Parathyroid adenoma (tissue), 2 donors: ENCODE results near the gene ADAT3.

Experiments
- H2AFZ ChIP-seq: fragments of 300-600 bp; sonication (generic); one replicate; pipeline ENCODE4 v1.7.0; 2017; ENCODE audit warnings: antibody characterized with exemption, mild to moderate bottlenecking
- H3K27ac ChIP-seq: fragments of 300-600 bp; sonication (generic); one replicate; pipeline ENCODE4 v1.7.0; 2017
- H3K27me3 ChIP-seq: fragments of 300-600 bp; sonication (generic); one replicate; pipeline ENCODE4 v1.7.0; 2017; ENCODE audit warnings: low read length; ENCODE audit not compliant: control insufficient read depth, insufficient read depth
- H3K36me3 ChIP-seq: fragments of 300-600 bp; sonication (generic); one replicate; pipeline ENCODE4 v1.7.0; 2017; ENCODE audit warnings: low read length; ENCODE audit not compliant: control insufficient read depth, insufficient read depth
- H3K4me1 ChIP-seq: fragments of 300-600 bp; sonication (generic); one replicate; pipeline ENCODE4 v1.7.0; 2017; ENCODE audit warnings: control low read depth
- H3K4me2 ChIP-seq: fragments of 300-600 bp; sonication (generic); one replicate; pipeline ENCODE4 v1.7.0; 2017; ENCODE audit warnings: low read length
- H3K4me3 ChIP-seq: fragments of 300-600 bp; sonication (generic); one replicate; pipeline ENCODE4 v1.7.0; 2017; ENCODE audit warnings: low read depth, low read length
- H3K79me2 ChIP-seq: fragments of 300-600 bp; sonication (generic); one replicate; pipeline ENCODE4 v1.7.0; 2017; ENCODE audit warnings: control low read depth
- H3K9ac ChIP-seq: fragments of 300-600 bp; sonication (generic); one replicate; pipeline ENCODE4 v1.7.0; 2017; ENCODE audit warnings: mild to moderate bottlenecking
- H3K9me3 ChIP-seq: fragments of 300-600 bp; sonication (generic); one replicate; pipeline ENCODE4 v1.7.0; 2017; ENCODE audit warnings: low read length; ENCODE audit not compliant: control insufficient read depth
- CTCF ChIP-seq: fragments of 300-600 bp; sonication (generic); IDR thresholded peaks from one replicate; pipeline ENCODE4 v1.7.0; 2017; ENCODE audit warnings: antibody characterized with exemption, mild to moderate bottlenecking
- donor health status: primary hyperparathyroidism.

Gene ADAT3

GRCh38 chr19:1905110-1905862, at the start of gene ADAT3, which contains the start of gene SCAMP4:
TSS of gene ADAT3 (plus strand) at chr19:1905399. CDS start at chr19:1912048, 6,649 bp downstream.
TSS of gene SCAMP4 (plus strand) at chr19:1905399. CDS start at chr19:1915020, 9,621 bp downstream.
- Histone ChIP-seq H3K27me3 (no peaks in the 10 kb centered on the region), H3K4me2 (peak within 1 kb of the TSS; percentile 97), H3K4me3 (peak within 1 kb of the TSS; percentile 71), H3K27ac (peak within 1 kb of the TSS; percentile 43), H2AFZ (peak within 1 kb of the TSS; percentile 69), H3K9ac (no peak within 1 kb of the TSS), H3K79me2 (peaks cover 8% of the 10 kb centered on the region), H3K4me1 (peaks cover 4% of the 10 kb centered on the region), H3K9me3 (no peaks in the 10 kb centered on the region), H3K36me3 (no peaks in the 10 kb centered on the region)
- no peak for TF ChIP-seq CTCF

GRCh38 chr19:1855828-1856255, 49.4 kb upstream of the ADAT3 start:
- no peak overlapping the region for H2AFZ ChIP-seq
- no peaks in the 10 kb centered on the region for H3K9me3 ChIP-seq
- H3K36me3 ChIP-seq = no peaks in the 10 kb centered on the region
- H3K4me2 ChIP-seq = peak overlapping the region; percentile 31
- no peaks in the 10 kb centered on the region for H3K27me3 ChIP-seq
- H3K27ac ChIP-seq = peak overlapping the region; percentile 51
- no peak overlapping the region for H3K9ac ChIP-seq
- no peak for TF ChIP-seq CTCF
- peaks cover 18% of the 10 kb centered on the region for H3K4me1 ChIP-seq
- H3K4me3 ChIP-seq = peak overlapping the region; percentile 11
- H3K79me2 ChIP-seq = peaks cover 13% of the 10 kb centered on the region

- peak overlapping the region; percentile 31 for H3K4me2 ChIP-seq
- no peaks in the 10 kb centered on the region for H3K27me3 ChIP-seq
- no peaks in the 10 kb centered on the region for H3K9me3 ChIP-seq
- H3K36me3 ChIP-seq = no peaks in the 10 kb centered on the region
- no peak overlapping the region for H3K9ac ChIP-seq
- H3K4me1 ChIP-seq = peaks cover 22% of the 10 kb centered on the region
- peak overlapping the region; percentile 11 for H3K4me3 ChIP-seq
- H3K79me2 ChIP-seq = peaks cover 13% of the 10 kb centered on the region
- TF ChIP-seq CTCF = no peak
- H2AFZ ChIP-seq = no peak overlapping the region
- H3K27ac ChIP-seq = no peak overlapping the region
Measured at GRCh38 chr19:1856345-1856697, 48.9 kb upstream of the ADAT3 start.

GRCh38 chr19:1856698-1857603, 48.2 kb upstream of the ADAT3 start:
- Histone ChIP-seq H3K9me3 (no peaks in the 10 kb centered on the region), H3K4me3 (no peak overlapping the region), H3K79me2 (peaks cover 13% of the 10 kb centered on the region), H3K4me1 (peaks cover 22% of the 10 kb centered on the region), H3K9ac (no peak overlapping the region), H3K4me2 (peak overlapping the region; percentile 49), H3K36me3 (no peaks in the 10 kb centered on the region), H3K27ac (peak overlapping the region; percentile 32), H2AFZ (peak overlapping the region; percentile 28), H3K27me3 (no peaks in the 10 kb centered on the region)
- no peak for TF ChIP-seq CTCF
